ENCODE results near the gene NR2F2. TPM values are rescaled to one million over a fixed set of nuclear protein-coding genes. Genes with fewer than 3 reads are reported as not detected.

The NR2F2 gene
- total RNA-seq, 1 experiment from 2014 or later, result 72.1 TPM

DNA sequence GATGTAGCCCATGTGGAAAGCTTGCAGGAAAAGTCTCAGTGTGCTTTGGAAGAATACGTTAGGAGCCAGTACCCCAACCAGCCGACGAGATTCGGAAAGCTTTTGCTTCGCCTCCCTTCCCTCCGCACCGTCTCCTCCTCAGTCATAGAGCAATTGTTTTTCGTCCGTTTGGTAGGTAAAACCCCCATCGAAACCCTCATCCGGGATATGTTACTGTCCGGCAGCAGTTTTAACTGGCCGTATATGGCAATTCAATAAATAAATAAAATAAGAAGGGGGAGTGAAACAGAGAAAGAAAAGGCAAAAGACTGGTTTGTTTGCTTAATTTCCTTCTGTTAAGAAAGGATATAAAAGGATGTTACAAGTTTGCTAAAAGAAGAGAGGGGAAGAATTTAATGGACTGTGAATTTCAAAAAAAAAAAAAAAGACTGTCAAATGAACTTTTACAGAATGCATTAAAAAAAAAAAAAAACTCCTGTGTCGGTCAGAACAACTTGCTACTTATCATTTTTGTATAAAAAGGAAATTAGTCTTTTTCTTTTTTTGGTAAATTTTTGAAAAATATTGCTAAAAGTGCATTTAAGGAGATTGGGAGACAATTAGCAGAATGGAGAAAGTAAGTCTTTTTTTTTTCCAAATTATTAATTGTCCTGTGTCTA, 7.0 kb downstream of the NR2F2 start:
- H3K4me2 ChIP-seq, result peak overlapping the region; percentile 94
- intact Hi-C loops (cut with micrococcal nuclease; ENCODE audit: unreplicated experiment), result no loop called here
- DNase-seq, result no peak

GRCh38 chr15:96338074-96338765, 7.7 kb downstream of the NR2F2 start:
- no peak for DNase-seq
- Histone ChIP-seq H3K4me1 (replicated peaks; ENCODE audit: insufficient read depth) (peaks cover 55% of the 10 kb centered on the region), H3F3A (ENCODE audit: insufficient read depth, low read depth) (peaks cover 4% of the 10 kb centered on the region; the same call in 1 of the 2 replicates), H3K9me3 (ENCODE audit: insufficient read depth, low read depth) (no peaks in the 10 kb centered on the region), H3K27ac (no peak overlapping the region; the same call in 1 of the 2 replicates), H3K4me2 (peak overlapping the region; percentile 94), H3K36me3 (ENCODE audit: low read depth) (peaks cover 47% of the 10 kb centered on the region), H4K20me1 (ENCODE audit: insufficient read depth) (peaks cover 57% of the 10 kb centered on the region), H2AFZ (no peak overlapping the region), H3K9me2 (ENCODE audit: insufficient read depth) (no peaks in the 10 kb centered on the region), H3K4me3 (peak overlapping the region; percentile 7; the same call in 1 of the 2 replicates), H3K27me3 (ENCODE audit: insufficient read depth, low read depth) (no peaks in the 10 kb centered on the region), H3K79me2 (ENCODE audit: low read depth) (peaks cover 97% of the 10 kb centered on the region)
- ChIA-PET CTCF (no interaction called here), POLR2A (ENCODE audit: unreplicated experiment) (interaction anchor here (0.6 kb wide), 1 partner anchor 467 kb away, joined by 14 read pairs; no protein-coding TSS in a partner anchor)
- intact Hi-C loops (cut with micrococcal nuclease; ENCODE audit: unreplicated experiment), result no loop called here
- no TSS peak for BruUV-seq (replicated peaks)
- no peak for TF ChIP-seq EZH2 (IDR thresholded peaks at IDR 0.05; ENCODE audit: low read depth)
- TF ChIP-seq, protein P1, sequence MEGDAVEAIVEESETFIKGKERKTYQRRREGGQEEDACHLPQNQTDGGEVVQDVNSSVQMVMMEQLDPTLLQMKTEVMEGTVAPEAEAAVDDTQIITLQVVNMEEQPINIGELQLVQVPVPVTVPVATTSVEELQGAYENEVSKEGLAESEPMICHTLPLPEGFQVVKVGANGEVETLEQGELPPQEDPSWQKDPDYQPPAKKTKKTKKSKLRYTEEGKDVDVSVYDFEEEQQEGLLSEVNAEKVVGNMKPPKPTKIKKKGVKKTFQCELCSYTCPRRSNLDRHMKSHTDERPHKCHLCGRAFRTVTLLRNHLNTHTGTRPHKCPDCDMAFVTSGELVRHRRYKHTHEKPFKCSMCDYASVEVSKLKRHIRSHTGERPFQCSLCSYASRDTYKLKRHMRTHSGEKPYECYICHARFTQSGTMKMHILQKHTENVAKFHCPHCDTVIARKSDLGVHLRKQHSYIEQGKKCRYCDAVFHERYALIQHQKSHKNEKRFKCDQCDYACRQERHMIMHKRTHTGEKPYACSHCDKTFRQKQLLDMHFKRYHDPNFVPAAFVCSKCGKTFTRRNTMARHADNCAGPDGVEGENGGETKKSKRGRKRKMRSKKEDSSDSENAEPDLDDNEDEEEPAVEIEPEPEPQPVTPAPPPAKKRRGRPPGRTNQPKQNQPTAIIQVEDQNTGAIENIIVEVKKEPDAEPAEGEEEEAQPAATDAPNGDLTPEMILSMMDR (conservative IDR thresholded peaks at IDR 0.05), result no peak

More for the DNA sequence above, 7.0 kb downstream of the NR2F2 start:
- Histone ChIP-seq H3K9me3 (ENCODE audit: insufficient read depth, low read depth) (no peaks in the 10 kb centered on the region), H3K9me2 (ENCODE audit: insufficient read depth) (no peaks in the 10 kb centered on the region), H3K36me3 (ENCODE audit: low read depth) (peaks cover 47% of the 10 kb centered on the region), H3K79me2 (ENCODE audit: low read depth) (peaks cover 98% of the 10 kb centered on the region), H4K20me1 (ENCODE audit: insufficient read depth) (peaks cover 57% of the 10 kb centered on the region), H3F3A (ENCODE audit: insufficient read depth, low read depth) (peaks cover 4% of the 10 kb centered on the region; the same call in 1 of the 2 replicates), H2AFZ (no peak overlapping the region), H3K4me1 (replicated peaks; ENCODE audit: insufficient read depth) (peaks cover 55% of the 10 kb centered on the region), H3K4me3 (peak overlapping the region; percentile 90; the same call in 1 of the 2 replicates), H3K27me3 (ENCODE audit: insufficient read depth, low read depth) (no peaks in the 10 kb centered on the region), H3K27ac (no peak overlapping the region; the same call in 1 of the 2 replicates)
- POLR2A ChIA-PET (ENCODE audit: unreplicated experiment), result interaction anchor here (0.5 kb wide), 1 partner anchor 59 kb away, joined by 4 read pairs; no protein-coding TSS in a partner anchor
- TF ChIP-seq, protein P1 (conservative IDR thresholded peaks at IDR 0.05), result no peak
- CTCF ChIA-PET, result interaction anchor here (0.6 kb wide), 1 partner anchor 420 kb away, joined by 5 read pairs; no protein-coding TSS in a partner anchor
- BruUV-seq (replicated peaks), result no TSS peak

- intact Hi-C loops (cut with micrococcal nuclease; ENCODE audit: unreplicated experiment), result no loop called here
- H3K9me2 ChIP-seq (ENCODE audit: insufficient read depth), result no peaks in the 10 kb centered on the region
- H4K20me1 ChIP-seq (ENCODE audit: insufficient read depth), result peaks cover 54% of the 10 kb centered on the region
- no peaks in the 10 kb centered on the region for H3K27me3 ChIP-seq (ENCODE audit: insufficient read depth, low read depth)
- no peaks in the 10 kb centered on the region for H3K9me3 ChIP-seq (ENCODE audit: insufficient read depth, low read depth)
- BruUV-seq (replicated peaks), result no TSS peak
- H3K4me3 ChIP-seq, result no peak overlapping the region
- peaks cover 89% of the 10 kb centered on the region for H3K79me2 ChIP-seq (ENCODE audit: low read depth)
- peaks cover 46% of the 10 kb centered on the region for H3K36me3 ChIP-seq (ENCODE audit: low read depth)
- TF ChIP-seq EZH2 (IDR thresholded peaks at IDR 0.05; ENCODE audit: low read depth), result no peak
- TF ChIP-seq, protein P1 (conservative IDR thresholded peaks at IDR 0.05), result no peak
- peak overlapping the region; percentile 25; the same call in 1 of the 2 replicates for H3K27ac ChIP-seq
- peak overlapping the region; percentile 94; the same call in 1 of the 2 replicates for H3K4me2 ChIP-seq
- CTCF ChIA-PET, result no interaction called here
- POLR2A ChIA-PET (ENCODE audit: unreplicated experiment), result interaction anchor here (0.6 to 0.8 kb wide), 2 partner anchors 12 to 467 kb away, joined by 14 to 15 read pairs; no protein-coding TSS in a partner anchor
- no peak overlapping the region for H2AFZ ChIP-seq
- H3F3A ChIP-seq (ENCODE audit: insufficient read depth, low read depth), result peaks cover 4% of the 10 kb centered on the region; the same call in 1 of the 2 replicates
- DNase-seq, result no peak
- peaks cover 52% of the 10 kb centered on the region for H3K4me1 ChIP-seq (replicated peaks; ENCODE audit: insufficient read depth)
Measured at GRCh38 chr15:96338766-96339618, 8.5 kb downstream of the NR2F2 start.
